ENCODE data around the gene COL23A1.

COL23A1 gene

DNA sequence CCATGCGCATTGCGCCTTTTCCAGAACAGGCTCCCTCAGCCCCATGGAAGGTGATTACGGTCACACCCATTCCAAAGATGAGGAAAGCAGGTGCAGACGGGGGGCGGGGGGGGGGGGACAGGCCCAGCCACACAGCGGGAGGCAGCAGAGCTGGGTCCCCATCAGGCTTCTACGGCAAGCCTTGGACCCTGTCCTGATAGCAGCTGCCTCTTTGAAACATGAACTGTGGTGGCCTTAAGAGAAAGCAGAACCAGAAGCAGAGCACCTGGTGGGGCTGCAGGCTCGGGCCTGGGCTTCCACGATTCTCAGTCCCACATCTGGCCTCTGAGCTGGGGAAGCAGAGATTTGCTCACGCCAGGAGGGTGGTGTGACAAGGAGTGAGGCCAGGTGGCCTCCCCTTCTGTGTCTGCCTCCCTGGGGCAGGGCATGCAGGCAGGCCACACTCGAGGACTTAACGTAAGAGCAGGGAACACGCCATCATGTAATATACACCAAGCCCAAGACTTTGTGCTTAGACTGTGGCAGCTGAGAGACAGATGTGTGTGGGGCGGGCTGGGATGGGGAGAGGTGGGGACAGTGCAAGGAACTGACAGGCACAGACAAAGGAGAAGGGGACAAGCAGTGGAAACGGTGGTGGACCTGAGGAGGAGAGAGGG, 343.4 kb downstream of the COL23A1 start:
- H3K4me3 ChIP-seq (ENCODE audit: low read length): no peak overlapping the region
- TF ChIP-seq, protein P1, sequence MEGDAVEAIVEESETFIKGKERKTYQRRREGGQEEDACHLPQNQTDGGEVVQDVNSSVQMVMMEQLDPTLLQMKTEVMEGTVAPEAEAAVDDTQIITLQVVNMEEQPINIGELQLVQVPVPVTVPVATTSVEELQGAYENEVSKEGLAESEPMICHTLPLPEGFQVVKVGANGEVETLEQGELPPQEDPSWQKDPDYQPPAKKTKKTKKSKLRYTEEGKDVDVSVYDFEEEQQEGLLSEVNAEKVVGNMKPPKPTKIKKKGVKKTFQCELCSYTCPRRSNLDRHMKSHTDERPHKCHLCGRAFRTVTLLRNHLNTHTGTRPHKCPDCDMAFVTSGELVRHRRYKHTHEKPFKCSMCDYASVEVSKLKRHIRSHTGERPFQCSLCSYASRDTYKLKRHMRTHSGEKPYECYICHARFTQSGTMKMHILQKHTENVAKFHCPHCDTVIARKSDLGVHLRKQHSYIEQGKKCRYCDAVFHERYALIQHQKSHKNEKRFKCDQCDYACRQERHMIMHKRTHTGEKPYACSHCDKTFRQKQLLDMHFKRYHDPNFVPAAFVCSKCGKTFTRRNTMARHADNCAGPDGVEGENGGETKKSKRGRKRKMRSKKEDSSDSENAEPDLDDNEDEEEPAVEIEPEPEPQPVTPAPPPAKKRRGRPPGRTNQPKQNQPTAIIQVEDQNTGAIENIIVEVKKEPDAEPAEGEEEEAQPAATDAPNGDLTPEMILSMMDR (conservative IDR thresholded peaks at IDR 0.05; ENCODE audit: low read depth, low read length): no peak
- DNase-seq (ENCODE audit: low read depth): no peak

DNA sequence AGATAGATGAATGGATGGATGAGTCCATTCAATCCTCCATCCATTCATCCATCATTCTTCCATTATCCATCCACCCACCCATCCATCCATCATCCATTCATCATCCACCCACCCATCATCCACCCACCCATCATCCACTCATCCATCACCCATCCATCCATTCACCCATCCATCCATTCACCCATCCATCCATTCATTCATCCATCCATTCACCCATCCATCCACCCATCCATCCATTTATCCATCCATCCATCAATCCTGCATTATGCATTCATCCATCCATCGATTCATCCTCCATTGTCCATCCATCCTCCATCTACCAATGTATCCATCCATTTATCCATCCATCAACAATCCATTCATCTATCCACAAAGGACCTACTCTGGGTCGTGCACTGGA, 344.8 kb downstream of the COL23A1 start:
- DNase-seq (ENCODE audit: low read depth): no peak
- no peak overlapping the region for H3K4me3 ChIP-seq (ENCODE audit: low read length)
- TF ChIP-seq, protein P1 (conservative IDR thresholded peaks at IDR 0.05; ENCODE audit: low read depth, low read length): no peak

DNA sequence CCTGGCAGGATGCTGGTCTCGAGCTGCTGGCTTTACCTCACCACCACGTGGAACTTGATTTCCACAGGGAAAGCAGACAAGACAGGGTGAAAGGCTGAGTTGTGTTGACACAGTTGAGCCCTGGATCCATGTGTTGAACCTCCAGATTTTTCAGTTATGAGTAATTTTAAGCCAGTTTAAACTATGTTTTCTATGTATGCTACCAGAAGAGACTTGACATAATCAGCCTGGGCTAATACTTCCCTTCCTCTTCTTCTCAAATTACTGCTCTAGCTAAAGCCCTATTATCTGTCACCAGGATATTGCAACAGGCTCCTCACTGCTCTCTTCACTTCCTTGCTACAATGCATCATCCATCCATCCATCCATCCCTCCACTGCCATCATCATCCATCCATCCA, 345.6 kb downstream of the COL23A1 start:
- TF ChIP-seq, protein P1 (conservative IDR thresholded peaks at IDR 0.05; ENCODE audit: low read depth, low read length): no peak
- DNase-seq (ENCODE audit: low read depth): no peak
- no peak overlapping the region for H3K4me3 ChIP-seq (ENCODE audit: low read length)

DNA sequence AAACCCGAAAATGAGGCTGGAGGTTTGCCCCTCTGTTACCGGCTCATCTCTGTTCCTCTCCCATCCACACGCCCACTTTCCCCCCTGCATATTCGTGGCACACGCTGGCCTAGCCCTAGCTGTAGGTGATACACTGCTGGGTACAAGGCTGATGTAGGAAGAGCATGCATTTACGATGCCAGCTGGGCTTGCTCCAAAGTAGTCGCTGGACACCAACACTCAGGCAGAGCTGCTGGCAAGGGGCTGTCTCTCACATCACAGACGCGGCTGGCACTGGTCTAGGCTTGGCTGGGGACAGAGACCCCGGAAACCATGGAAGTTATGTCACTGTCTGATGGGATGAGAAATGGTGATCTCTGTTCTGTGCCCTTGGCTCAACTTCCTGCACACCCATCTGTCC, 347.8 kb downstream of the COL23A1 start:
- no peak for DNase-seq (ENCODE audit: low read depth)
- no peak overlapping the region for H3K4me3 ChIP-seq (ENCODE audit: low read length)
- TF ChIP-seq, protein P1 (conservative IDR thresholded peaks at IDR 0.05; ENCODE audit: low read depth, low read length): no peak

DNA sequence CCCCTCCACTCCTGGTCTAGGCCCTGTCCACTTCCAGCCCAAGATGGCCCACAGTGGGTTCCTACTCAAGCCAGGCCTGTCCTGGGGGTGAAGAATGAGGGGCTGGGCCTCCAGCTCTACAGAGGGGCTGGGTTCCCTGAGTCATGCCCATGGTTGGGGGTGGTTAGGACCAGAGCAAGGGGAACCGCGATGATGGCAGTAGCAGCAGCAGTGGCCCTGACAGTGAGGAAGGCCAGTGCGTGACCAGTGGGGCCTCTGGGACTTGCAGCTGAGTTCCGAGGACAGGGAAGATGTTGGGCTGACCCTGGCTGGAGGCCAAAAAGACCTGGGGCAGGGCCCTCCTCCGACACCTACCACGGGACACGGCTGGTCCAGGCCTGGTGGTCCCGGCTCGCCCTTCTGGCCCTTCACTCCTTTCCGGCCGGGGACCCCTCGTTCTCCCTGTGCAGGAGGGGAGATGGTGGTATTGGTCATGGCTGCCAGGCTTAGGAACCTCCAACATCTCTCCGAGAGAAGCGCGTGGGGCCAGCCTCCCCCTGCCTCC, 348.4 kb downstream of the COL23A1 start:
- H3K4me3 ChIP-seq (ENCODE audit: low read length): no peak overlapping the region
- TF ChIP-seq, protein P1 (conservative IDR thresholded peaks at IDR 0.05; ENCODE audit: low read depth, low read length): no peak
- no peak for DNase-seq (ENCODE audit: low read depth)

DNA sequence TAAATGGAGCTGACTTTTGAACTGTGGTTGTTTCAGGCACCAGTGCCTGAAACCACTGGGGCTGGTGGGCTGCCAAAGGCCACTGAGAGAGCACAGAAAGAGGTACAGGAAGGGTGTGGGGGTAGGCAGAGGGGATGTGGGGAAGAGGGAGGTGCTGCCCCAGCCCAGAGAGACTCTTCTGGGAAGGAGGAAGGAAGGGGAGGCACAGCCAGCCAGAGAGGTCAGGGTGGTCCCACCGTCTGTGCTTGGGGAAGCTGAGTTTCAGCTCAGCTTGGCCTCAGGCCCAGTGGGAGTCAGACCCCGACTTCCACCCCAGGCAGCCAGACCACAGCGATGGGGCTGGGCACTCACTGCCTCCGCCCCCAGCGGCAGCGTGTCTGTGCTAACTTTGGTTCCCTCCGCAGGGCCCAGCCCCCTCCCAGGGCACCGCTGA, 348.9 kb downstream of the COL23A1 start:
- TF ChIP-seq, protein P1 (conservative IDR thresholded peaks at IDR 0.05; ENCODE audit: low read depth, low read length): no peak
- H3K4me3 ChIP-seq (ENCODE audit: low read length): no peak overlapping the region

GRCh38 chr5:178240766-178241165, 349.4 kb downstream of the COL23A1 start:
- DNase-seq (ENCODE audit: low read depth): no peak
- TF ChIP-seq, protein P1 (conservative IDR thresholded peaks at IDR 0.05; ENCODE audit: low read depth, low read length): no peak

More for the DNA sequence above, 348.9 kb downstream of the COL23A1 start:
- DNase-seq (ENCODE audit: low read depth): no peak

More at GRCh38 chr5:178240766-178241165, 349.4 kb downstream of the COL23A1 start:
- H3K4me3 ChIP-seq (ENCODE audit: low read length): no peak overlapping the region
